Coronary artery (tissue), 2 donors: ENCODE results near the gene COL4A5.

Experiments used
- DNase-seq: peaks from one replicate; pipeline ENCODE4 v3.0.0-alpha.2; 2017; ENCODE audit warnings: low spot score
- H3K27ac ChIP-seq, 2 donors: fragments of 200-600 bp; sonication (generic); one replicate each; pipeline ENCODE4 v1.5.1; 2016 to 2019
- H3K4me3 ChIP-seq: fragments of 200-600 bp; sonication (generic); 2 replicates; pipeline ENCODE4 v1.5.1; 2016; ENCODE audit warnings: mild to moderate bottlenecking, moderate library complexity
- CTCF ChIP-seq: fragments of 200-600 bp; sonication (generic); IDR thresholded peaks from one replicate; pipeline ENCODE4 v1.5.1; 2019; ENCODE audit warnings: antibody characterized with exemption

COL4A5 gene

GRCh38 chrX:108671526-108671925 lies 231.9 kb downstream of the COL4A5 start:
- H3K4me3 ChIP-seq, result no peak overlapping the region
- TF ChIP-seq CTCF, result no peak
- DNase-seq, result no peak
- H3K27ac ChIP-seq, result no peak overlapping the region

DNA sequence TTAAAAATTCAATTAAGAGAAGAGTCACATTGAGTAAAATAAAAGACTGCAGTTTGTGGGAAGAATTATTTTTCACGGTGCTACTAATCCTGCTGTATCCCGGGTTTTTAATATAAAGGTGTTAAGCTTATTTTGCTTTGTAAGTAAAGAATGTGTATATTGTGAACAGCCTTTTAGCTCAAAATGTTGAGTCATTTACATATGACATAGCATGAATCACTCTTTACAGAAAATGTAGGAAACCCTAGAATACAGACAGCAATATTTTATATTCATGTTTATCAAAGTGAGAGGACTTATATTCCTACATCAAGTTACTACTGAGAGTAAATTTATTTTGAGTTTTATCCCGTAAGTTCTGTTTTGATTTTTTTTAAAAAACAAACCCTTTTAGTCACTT lies 257.1 kb downstream of the COL4A5 start:
- DNase-seq, result no peak
- Histone ChIP-seq H3K27ac (no peak overlapping the region), H3K4me3 (no peak overlapping the region)
- TF ChIP-seq CTCF, result no peak

DNA sequence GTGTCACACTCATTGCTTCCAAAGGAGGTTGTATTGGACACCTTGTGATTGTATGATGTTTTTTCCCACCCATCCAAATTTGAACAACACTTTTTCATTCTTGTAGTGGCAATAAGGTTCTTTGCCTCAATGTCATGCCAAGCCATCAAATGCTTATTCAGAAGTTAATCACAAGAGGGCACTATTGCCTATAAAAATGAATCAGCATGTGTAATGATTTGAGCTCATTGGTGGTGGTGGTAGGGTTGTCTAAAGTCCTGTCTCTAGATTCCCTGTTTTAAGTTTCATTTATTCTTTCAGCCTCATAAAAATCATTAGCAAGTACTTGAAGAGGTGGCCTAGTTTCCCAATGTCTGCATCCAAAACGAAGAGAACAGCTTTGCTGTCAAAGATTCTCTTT lies 259.7 kb downstream of the COL4A5 start:
- Histone ChIP-seq H3K27ac (no peak overlapping the region), H3K4me3 (no peak overlapping the region)
- no peak for DNase-seq
- no peak for TF ChIP-seq CTCF

DNA sequence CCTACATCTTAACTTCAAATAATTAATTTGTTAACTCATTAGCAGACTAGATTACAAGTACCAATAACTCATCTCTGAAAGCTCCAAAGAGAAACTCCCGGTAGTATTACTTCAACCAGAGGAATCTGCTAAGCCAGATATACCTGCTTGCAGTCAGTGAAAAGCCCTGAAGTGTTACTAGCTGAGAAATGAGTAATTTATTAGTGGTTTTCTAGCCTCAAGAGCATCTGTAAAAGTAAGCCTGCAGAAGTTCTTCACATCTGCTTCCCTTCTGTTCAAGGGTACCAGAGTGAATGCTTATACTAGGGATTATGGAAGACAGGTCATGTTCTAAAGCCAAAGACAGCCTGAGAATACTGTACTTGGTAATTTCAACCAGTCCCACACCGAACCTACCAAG lies 262.0 kb downstream of the COL4A5 start:
- no peak for TF ChIP-seq CTCF

GRCh38 chrX:108702530-108702929 lies 262.9 kb downstream of the COL4A5 start:
- DNase-seq, result no peak
- TF ChIP-seq CTCF, result no peak
- Histone ChIP-seq H3K4me3 (no peak overlapping the region), H3K27ac (no peak overlapping the region)

More for the DNA sequence above, 262.0 kb downstream of the COL4A5 start:
- DNase-seq, result no peak
- Histone ChIP-seq H3K4me3 (no peak overlapping the region), H3K27ac (no peak overlapping the region)

DNA sequence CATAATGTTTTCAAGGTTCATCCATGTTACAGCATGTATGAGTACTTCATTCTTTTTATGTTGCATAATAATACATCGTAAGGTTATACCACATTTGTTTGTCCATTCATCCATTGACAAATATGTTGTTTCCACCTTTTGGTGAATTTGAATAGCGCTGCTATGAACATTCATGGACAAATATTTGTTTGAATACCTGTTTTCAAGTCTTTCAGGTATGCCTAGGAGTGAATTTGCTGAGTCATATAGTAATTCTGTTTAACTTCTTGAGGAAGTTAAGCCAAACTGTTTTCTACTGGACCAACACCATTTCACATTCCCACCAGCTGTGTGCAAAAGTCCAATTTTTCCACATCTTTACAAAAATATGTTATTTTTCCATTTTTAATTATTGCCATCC lies 265.2 kb downstream of the COL4A5 start:
- H3K27ac ChIP-seq, result no peak overlapping the region
- no peak overlapping the region for H3K4me3 ChIP-seq
- TF ChIP-seq CTCF, result no peak
- no peak for DNase-seq

GRCh38 chrX:108712886-108713285 lies 273.2 kb downstream of the COL4A5 start:
- no peak for TF ChIP-seq CTCF
- no peak for DNase-seq
- no peak overlapping the region for H3K4me3 ChIP-seq
- no peak overlapping the region for H3K27ac ChIP-seq
